22Rv1 (cell line): Measurements from ENCODE around the gene CD69.
"Not testable (repeated sequence)": the region's sequence is repeated elsewhere in the genome, so short reads cannot be mapped to it uniquely, and the experiment has no call there.

Experiments
- H3K27ac ChIP-seq: fragments of 450-650 bp; 2 replicates; pipeline ENCODE4 v1.5.1; 2017
- ZFX ChIP-seq: fragments of 450-650 bp; IDR thresholded peaks from 2 replicates; pipeline ENCODE4 v1.6.1; 2017; ENCODE audit warnings: antibody characterized with exemption, borderline replicate concordance
- TF ChIP-seq, protein P1 (sequence below): fragments of 450-650 bp; IDR thresholded peaks from 2 replicates; pipeline ENCODE4 v1.5.1; 2017; ENCODE audit warnings: mild to moderate bottlenecking

Gene CD69

GRCh38 chr12:9750276-9751203 lies 10.2 kb downstream of the CD69 start:
- TF ChIP-seq, protein P1, sequence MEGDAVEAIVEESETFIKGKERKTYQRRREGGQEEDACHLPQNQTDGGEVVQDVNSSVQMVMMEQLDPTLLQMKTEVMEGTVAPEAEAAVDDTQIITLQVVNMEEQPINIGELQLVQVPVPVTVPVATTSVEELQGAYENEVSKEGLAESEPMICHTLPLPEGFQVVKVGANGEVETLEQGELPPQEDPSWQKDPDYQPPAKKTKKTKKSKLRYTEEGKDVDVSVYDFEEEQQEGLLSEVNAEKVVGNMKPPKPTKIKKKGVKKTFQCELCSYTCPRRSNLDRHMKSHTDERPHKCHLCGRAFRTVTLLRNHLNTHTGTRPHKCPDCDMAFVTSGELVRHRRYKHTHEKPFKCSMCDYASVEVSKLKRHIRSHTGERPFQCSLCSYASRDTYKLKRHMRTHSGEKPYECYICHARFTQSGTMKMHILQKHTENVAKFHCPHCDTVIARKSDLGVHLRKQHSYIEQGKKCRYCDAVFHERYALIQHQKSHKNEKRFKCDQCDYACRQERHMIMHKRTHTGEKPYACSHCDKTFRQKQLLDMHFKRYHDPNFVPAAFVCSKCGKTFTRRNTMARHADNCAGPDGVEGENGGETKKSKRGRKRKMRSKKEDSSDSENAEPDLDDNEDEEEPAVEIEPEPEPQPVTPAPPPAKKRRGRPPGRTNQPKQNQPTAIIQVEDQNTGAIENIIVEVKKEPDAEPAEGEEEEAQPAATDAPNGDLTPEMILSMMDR = peak; percentile 98
- no peak for TF ChIP-seq ZFX
- no peak overlapping the region for H3K27ac ChIP-seq

DNA sequence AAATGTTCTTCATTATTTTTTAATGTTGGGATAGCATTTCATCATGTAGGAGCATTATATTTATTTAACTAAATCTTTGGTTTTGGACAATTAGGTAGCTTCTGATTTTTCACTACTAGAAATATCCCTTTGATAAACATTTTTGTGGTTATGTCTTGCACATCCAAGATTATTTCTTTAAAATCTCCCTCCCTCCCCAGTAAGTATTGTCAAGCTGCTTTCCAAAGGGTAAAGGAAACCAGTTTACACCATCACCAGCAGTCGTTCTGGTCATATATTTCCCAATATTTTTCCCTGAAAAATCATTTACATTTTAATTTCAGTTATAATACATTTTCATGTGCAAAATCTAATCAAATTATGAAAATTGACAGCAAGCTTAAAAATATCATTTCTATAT lies 11.1 kb downstream of the CD69 start:
- TF ChIP-seq, protein P1 = no peak
- no peak for TF ChIP-seq ZFX
- no peak overlapping the region for H3K27ac ChIP-seq

DNA sequence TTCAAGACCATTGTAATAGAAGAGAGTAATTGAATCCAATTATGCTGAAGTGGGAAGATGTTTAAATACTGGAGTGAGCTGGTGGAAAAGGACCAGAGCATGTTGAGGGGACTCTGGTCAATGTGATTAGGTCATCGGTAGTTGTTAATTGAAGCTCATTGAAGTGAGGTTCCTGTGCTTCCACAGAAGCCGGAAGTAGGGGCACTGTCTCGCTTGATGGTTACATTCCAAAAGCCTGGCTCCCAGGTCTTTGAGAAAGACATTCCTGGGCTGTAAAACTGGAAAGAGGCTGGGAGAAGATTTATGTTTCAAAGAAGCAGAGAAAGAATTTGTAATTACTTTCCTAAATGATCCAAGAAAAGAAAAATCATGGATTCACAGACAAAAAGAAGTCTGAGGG lies 15.5 kb downstream of the CD69 start:
- TF ChIP-seq, protein P1 = no peak
- no peak for TF ChIP-seq ZFX

DNA sequence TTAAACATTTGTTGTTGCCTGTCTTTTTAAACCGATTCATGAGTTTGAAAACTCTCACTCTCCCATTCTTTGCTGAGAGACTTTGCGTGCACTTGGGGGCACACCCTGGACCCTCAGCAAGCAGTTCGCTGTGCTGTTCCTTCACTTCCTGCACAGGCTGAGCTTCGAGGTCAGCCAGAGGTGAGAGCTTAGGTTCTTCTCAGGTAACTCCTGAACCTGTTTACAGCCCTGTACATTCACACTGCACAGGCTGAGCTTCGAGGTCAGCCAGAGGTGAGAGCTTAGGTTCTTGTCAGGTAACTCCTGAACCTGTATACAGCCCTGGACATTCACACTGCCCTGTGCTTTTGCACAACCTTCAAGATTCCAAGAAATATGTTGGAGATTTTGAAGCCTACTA lies 18.0 kb downstream of the CD69 start:
- H3K27ac ChIP-seq = no peak overlapping the region
- TF ChIP-seq ZFX = no peak
- TF ChIP-seq, protein P1 = no peak

More for the DNA sequence above, 15.5 kb downstream of the CD69 start:
- H3K27ac ChIP-seq = no peak overlapping the region

- TF ChIP-seq, protein P1 = no peak
- no peak for TF ChIP-seq ZFX
- H3K27ac ChIP-seq = no peak overlapping the region
Measured at GRCh38 chr12:9741726-9742125, 19.0 kb downstream of the CD69 start.

GRCh38 chr12:9740106-9740750 lies 20.5 kb downstream of the CD69 start:
- peak overlapping the region; percentile 67 for H3K27ac ChIP-seq
- TF ChIP-seq ZFX = no peak
- TF ChIP-seq, protein P1 = no peak

- H3K27ac ChIP-seq = peak overlapping the region; percentile 67
Measured at GRCh38 chr12:9739404-9740105, 21.1 kb downstream of the CD69 start.

DNA sequence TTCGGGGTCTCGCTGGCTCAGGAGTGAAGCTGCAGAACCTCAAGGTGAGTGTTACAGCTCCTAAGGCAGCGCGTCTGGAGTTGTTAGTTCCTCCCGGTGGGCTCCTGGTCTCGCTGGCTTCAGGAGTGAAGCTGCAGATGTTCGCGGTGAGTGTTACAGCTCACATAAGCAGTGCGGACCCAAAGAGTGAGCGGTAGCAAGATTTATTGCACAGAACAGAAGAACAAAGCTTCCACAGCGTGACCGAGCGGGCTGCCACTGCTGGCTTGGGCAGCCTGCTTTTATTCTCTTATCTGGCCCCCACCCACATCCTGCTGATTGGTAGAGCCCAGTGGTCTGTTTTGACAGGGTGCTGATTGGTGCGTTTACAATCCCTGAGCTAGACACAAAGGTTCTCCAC lies 21.8 kb downstream of the CD69 start:
- not testable (repeated sequence) for H3K27ac ChIP-seq
